H9 (cell line): ENCODE results near the gene ADAMTS15. TPM values are rescaled to one million over a fixed set of nuclear protein-coding genes. Genes with fewer than 3 reads are reported as not detected.

ENCODE experiments used
- DNase-seq: peaks from one replicate; pipeline ENCODE4 v3.0.0-alpha.2; 2017
- H2AFZ ChIP-seq: one replicate; pipeline ENCODE4 v1.6.1; 2013; ENCODE audit warnings: mild to moderate bottlenecking, low read length, control low read depth, moderate library complexity
- H2AK5ac ChIP-seq: 2 replicates; pipeline ENCODE4 v1.6.1; 2013; ENCODE audit warnings: low read length, control low read depth, mixed read lengths; ENCODE audit not compliant: insufficient read length
- H2BK120ac ChIP-seq: one replicate; pipeline ENCODE4 v1.6.1; 2013; ENCODE audit warnings: low read depth, mild to moderate bottlenecking, low read length, control low read depth, inconsistent platforms; ENCODE audit not compliant: poor library complexity, severe bottlenecking
- H2BK12ac ChIP-seq: 2 replicates; pipeline ENCODE4 v1.6.1; 2013; ENCODE audit warnings: low read length, control low read depth, mixed read lengths, low read depth; ENCODE audit not compliant: insufficient read length
- H2BK15ac ChIP-seq: 2 replicates; pipeline ENCODE4 v1.6.1; 2013; ENCODE audit warnings: low read depth, low read length, control low read depth
- H2BK20ac ChIP-seq: one replicate; pipeline ENCODE4 v1.6.1; 2013; ENCODE audit warnings: low read depth, mild to moderate bottlenecking, low read length, control low read depth, inconsistent platforms; ENCODE audit not compliant: poor library complexity, severe bottlenecking
- H2BK5ac ChIP-seq: 2 replicates; pipeline ENCODE4 v1.6.1; 2013; ENCODE audit warnings: low read length, control low read depth, mixed read lengths; ENCODE audit not compliant: insufficient read length
- H3K14ac ChIP-seq: 2 replicates; pipeline ENCODE4 v1.6.1; 2013; ENCODE audit warnings: low read length, control low read depth; ENCODE audit not compliant: insufficient read depth
- H3K18ac ChIP-seq: 2 replicates; pipeline ENCODE4 v1.6.1; 2013; ENCODE audit warnings: low read depth, mild to moderate bottlenecking, mixed read lengths, low read length, control low read depth; ENCODE audit not compliant: insufficient read length
- H3K23ac ChIP-seq: 2 replicates; pipeline ENCODE4 v1.6.1; 2013; ENCODE audit warnings: low read length, control low read depth, mixed read lengths, low read depth; ENCODE audit not compliant: insufficient read length
- H3K23me2 ChIP-seq: 2 replicates; pipeline ENCODE4 v1.6.1; 2013; ENCODE audit warnings: low read depth, mild to moderate bottlenecking, mixed read lengths, low read length, control low read depth; ENCODE audit not compliant: insufficient read length, poor library complexity, severe bottlenecking
- H3K27ac ChIP-seq: 2 replicates; pipeline ENCODE4 v1.5.1; 2013; ENCODE audit warnings: low read length, control low read depth, mixed read lengths, low read depth; ENCODE audit not compliant: insufficient read length
- H3K27me3 ChIP-seq: 2 replicates; pipeline ENCODE4 v1.6.1; 2013; ENCODE audit warnings: low read length, control low read depth, inconsistent platforms; ENCODE audit not compliant: insufficient read depth
- H3K4ac ChIP-seq: 2 replicates; pipeline ENCODE4 v1.6.1; 2013; ENCODE audit warnings: low read depth, mild to moderate bottlenecking, control low read depth, inconsistent platforms, low read length, moderate library complexity
- H3K4me1 ChIP-seq: 2 replicates; pipeline ENCODE4 v1.6.1; 2013; ENCODE audit warnings: low read length, control low read depth, inconsistent platforms; ENCODE audit not compliant: insufficient read depth
- H3K4me2 ChIP-seq: 2 replicates; pipeline ENCODE4 v1.6.1; 2013; ENCODE audit warnings: low read length, control low read depth, mixed read lengths; ENCODE audit not compliant: insufficient read length, insufficient read depth
- H3K56ac ChIP-seq: 2 replicates; pipeline ENCODE4 v1.6.1; 2013; ENCODE audit warnings: low read depth, mild to moderate bottlenecking, mixed read lengths, low read length, control low read depth; ENCODE audit not compliant: insufficient read length
- H3K79me1 ChIP-seq: 2 replicates; pipeline ENCODE4 v1.6.1; 2013; ENCODE audit warnings: low read depth, mild to moderate bottlenecking, moderate library complexity, low read length, control low read depth, inconsistent platforms; ENCODE audit not compliant: insufficient read depth, poor library complexity, severe bottlenecking
- H3K79me2 ChIP-seq: 2 replicates; pipeline ENCODE4 v1.6.1; 2013; ENCODE audit warnings: low read length, control low read depth, inconsistent platforms; ENCODE audit not compliant: insufficient read depth
- H3K9ac ChIP-seq: 2 replicates; pipeline ENCODE4 v1.6.1; 2013; ENCODE audit warnings: low read length, control low read depth, mixed read lengths; ENCODE audit not compliant: insufficient read length; ENCODE audit errors: extremely low read depth
- H3K9me3 ChIP-seq: one replicate; pipeline ENCODE4 v1.6.1; 2013; ENCODE audit warnings: low read depth, low read length, inconsistent platforms; ENCODE audit not compliant: control insufficient read depth
- H3T11ph ChIP-seq: one replicate; pipeline ENCODE4 v1.6.1; 2013; ENCODE audit warnings: mild to moderate bottlenecking, low read length, control low read depth, inconsistent platforms
- H4K20me1 ChIP-seq: one replicate; pipeline ENCODE4 v1.6.1; 2013; ENCODE audit not compliant: control insufficient read depth, insufficient read length, insufficient read depth
- H4K5ac ChIP-seq: 2 replicates; pipeline ENCODE4 v1.6.1; 2013; ENCODE audit warnings: low read depth, mild to moderate bottlenecking, mixed read lengths, low read length, control low read depth; ENCODE audit not compliant: insufficient read length
- H4K8ac ChIP-seq: replicated peaks from 2 replicates; pipeline ENCODE4 v1.6.1; 2013; ENCODE audit warnings: low read length, control low read depth, mixed read lengths, low read depth; ENCODE audit not compliant: insufficient read length
- H4K91ac ChIP-seq: 2 replicates; pipeline ENCODE4 v1.6.1; 2013; ENCODE audit warnings: low read depth, mild to moderate bottlenecking, moderate library complexity, mixed read lengths, low read length, control low read depth; ENCODE audit not compliant: insufficient read length
- H3K27ac Mint-ChIP-seq, 3 experiments: 2 replicates in 2 of 3; 3 replicates in 1 of 3; pipeline ENCODE4 v1.8.0; 2020 to 2021; ENCODE audit warnings: mixed read lengths in 3 of 3, mild to moderate bottlenecking in 1 of 3, moderate library complexity in 1 of 3
- H3K27me3 Mint-ChIP-seq: 2 replicates; pipeline ENCODE4 v1.8.0; 2021; ENCODE audit warnings: low read depth, mild to moderate bottlenecking, moderate library complexity, mixed read lengths
- H3K36me3 Mint-ChIP-seq, 3 experiments: 2 replicates in 2 of 3; 3 replicates in 1 of 3; pipeline ENCODE4 v1.8.0; 2020 to 2021; ENCODE audit warnings: low read depth in 3 of 3, mixed read lengths in 3 of 3; ENCODE audit not compliant: insufficient read depth in 1 of 3
- H3K4me1 Mint-ChIP-seq, 2 experiments: 2 replicates each; pipeline ENCODE4 v1.8.0; 2020; ENCODE audit warnings: mixed read lengths in 2 of 2
- H3K4me3 Mint-ChIP-seq, 2 experiments: 2 replicates in 1 of 2; 3 replicates in 1 of 2; pipeline ENCODE4 v1.8.0; 2020 to 2021; ENCODE audit warnings: mild to moderate bottlenecking in 2 of 2, mixed read lengths in 2 of 2, moderate library complexity in 1 of 2
- H3K9me3 Mint-ChIP-seq, 2 experiments: 2 replicates in 1 of 2; 3 replicates in 1 of 2; pipeline ENCODE4 v1.8.0; 2020; ENCODE audit warnings: mild to moderate bottlenecking in 2 of 2, mixed read lengths in 2 of 2, moderate library complexity in 1 of 2
- CTCF ChIP-seq: fragments of 200-600 bp; sonication (generic); conservative IDR thresholded peaks from 3 replicates; pipeline ENCODE4 v1.8.0; 2021; ENCODE audit warnings: antibody characterized with exemption, mild to moderate bottlenecking
- WGBS: extraction: QIAGEN DNeasy Blood & Tissue Kit; methylation state at CpG from one replicate; pipeline ENCODE4 v1.1.7; 2013; ENCODE audit warnings: missing lambda C conversion rate, low lambda C conversion rate, mixed read lengths; ENCODE audit not compliant: insufficient read length; ENCODE audit errors: extremely low coverage; 5-methylcytosine and 5-hydroxymethylcytosine counted together
- total RNA-seq: library from RNA; stranded (reverse); gene quantifications from 2 replicates; pipeline ENCODE4 v1.2.1, GENCODE V29; 2021

The ADAMTS15 gene
- total RNA-seq, 1 experiment from 2014 or later: 1.3 TPM

GRCh38 chr11:130462931-130463330 lies 14.5 kb downstream of the ADAMTS15 start:
- Histone ChIP-seq H4K91ac (no peak overlapping the region), H3K14ac (no peak overlapping the region), H3K27ac (no peak overlapping the region), H3K23ac (no peak overlapping the region), H3K4me2 (no peak overlapping the region), H3K56ac (no peak overlapping the region), H4K20me1 (no peaks in the 10 kb centered on the region), H3K18ac (no peak overlapping the region), H2BK12ac (no peak overlapping the region), H4K8ac (no peak overlapping the region), H3K79me1 (no peaks in the 10 kb centered on the region), H3K23me2 (no peaks in the 10 kb centered on the region), H3K9ac (no peak overlapping the region), H2BK120ac (no peak overlapping the region), H3K79me2 (no peaks in the 10 kb centered on the region), H3T11ph (no peak overlapping the region), H2BK15ac (no peak overlapping the region), H3K9me3 (no peaks in the 10 kb centered on the region), H4K5ac (no peak overlapping the region), H2BK5ac (no peak overlapping the region), H2AK5ac (no peak overlapping the region), H2BK20ac (no peak overlapping the region), H2AFZ (no peak overlapping the region), H3K4ac (no peak overlapping the region), H3K4me1 (no peaks in the 10 kb centered on the region), H3K27me3 (no peaks in the 10 kb centered on the region)
- Mint-ChIP-seq H3K9me3 (no peaks in the 10 kb centered on the region), H3K36me3 (no peaks in the 10 kb centered on the region; a peak in 2 of 7 replicates), H3K4me3 (no peak overlapping the region), H3K4me1 (no peaks in the 10 kb centered on the region), H3K27ac (no peak overlapping the region), H3K27me3 (peaks cover 19% of the 10 kb centered on the region)
- no peak for DNase-seq
- no CpG with 5 or more reads among the region's 8 CpGs for WGBS
- no peak for TF ChIP-seq CTCF
